ENCODE results near the gene GPRC5D.

Gene GPRC5D

GRCh38 chr12:12979126-12979525 is 27.2 kb upstream of the GPRC5D start:
- DNase-seq, result no peak

GRCh38 chr12:12977231-12977630 is 25.3 kb upstream of the GPRC5D start:
- DNase-seq, result no peak

- no peak for DNase-seq
These were observed 24.4 kb upstream of the GPRC5D start for GRCh38 chr12:12976366-12976765.

- no peak for DNase-seq
These were observed 23.5 kb upstream of the GPRC5D start for GRCh38 chr12:12975322-12976077.

GRCh38 chr12:12974211-12974610 is 22.2 kb upstream of the GPRC5D start:
- DNase-seq, result no peak

GRCh38 chr12:12973019-12973418 is 21.0 kb upstream of the GPRC5D start:
- DNase-seq, result no peak

GRCh38 chr12:12965836-12966235 is 13.9 kb upstream of the GPRC5D start:
- no peak for DNase-seq

- DNase-seq, result no peak
These were observed 12.3 kb upstream of the GPRC5D start for GRCh38 chr12:12964255-12964654.

- DNase-seq, result no peak
These were observed 8.8 kb upstream of the GPRC5D start for GRCh38 chr12:12960639-12961209.

- DNase-seq, result no peak
These were observed 6.9 kb upstream of the GPRC5D start for GRCh38 chr12:12958886-12959285.

- DNase-seq, result no peak
These were observed 3.1 kb upstream of the GPRC5D start for GRCh38 chr12:12954878-12955625.

- DNase-seq, result no peak
These were observed 2.4 kb upstream of the GPRC5D start for GRCh38 chr12:12954356-12954755.

- DNase-seq, result no peak
These were observed 466 bp downstream of the GPRC5D start for GRCh38 chr12:12951504-12951903.

GRCh38 chr12:12947902-12948301 is 4.1 kb downstream of the GPRC5D start:
- no peak for DNase-seq

- DNase-seq, result no peak
These were observed 5.1 kb downstream of the GPRC5D start for GRCh38 chr12:12946686-12947355.

- no peak for DNase-seq
These were observed 6.4 kb downstream of the GPRC5D start for GRCh38 chr12:12945591-12945990.

- no peak for DNase-seq
These were observed 8.2 kb downstream of the GPRC5D start for GRCh38 chr12:12943586-12944260.

GRCh38 chr12:12941450-12942350 is 10.3 kb downstream of the GPRC5D start:
- DNase-seq, result no peak

GRCh38 chr12:12939888-12940287 is 12.1 kb downstream of the GPRC5D start:
- no peak for DNase-seq

- DNase-seq, result no peak
These were observed 13.4 kb downstream of the GPRC5D start for GRCh38 chr12:12938541-12938940.

- no peak for DNase-seq
These were observed 14.9 kb downstream of the GPRC5D start for GRCh38 chr12:12936983-12937491.

GRCh38 chr12:12934556-12934955 is 17.4 kb downstream of the GPRC5D start:
- DNase-seq, result no peak
